ENCODE measurements around the gene GMCL2. TPM values are rescaled to one million over a fixed set of nuclear protein-coding genes. Genes with fewer than 3 reads are reported as not detected.

The GMCL2 gene
- total RNA-seq, 1 experiment from 2014 or later = not detected

GRCh38 chr5:178170455-178170854 lies 16.7 kb downstream of the GMCL2 start:
- H3K27me3 Mint-ChIP-seq (ENCODE audit: low read depth) = no peaks in the 10 kb centered on the region; the same call in 1 of the 2 replicates
- no peaks in the 10 kb centered on the region for H3K36me3 Mint-ChIP-seq
- no peak overlapping the region for H3K4me3 Mint-ChIP-seq
- TF ChIP-seq IRF2 (CRISPR knock-in tag; IDR thresholded peaks at IDR 0.05; ENCODE audit: borderline replicate concordance, low read depth) (no peak), PRRX2 (CRISPR knock-in tag; IDR thresholded peaks at IDR 0.05) (no peak), ATF6 (CRISPR knock-in tag; IDR thresholded peaks at IDR 0.05) (no peak), ZNF138 (CRISPR knock-in tag; conservative IDR thresholded peaks at IDR 0.05) (no peak), ZNF396 (CRISPR knock-in tag; IDR thresholded peaks at IDR 0.05; ENCODE audit: borderline replicate concordance) (no peak), ELF4 (CRISPR knock-in tag; IDR thresholded peaks at IDR 0.05; ENCODE audit: low read depth) (no peak), NR1H2 (CRISPR knock-in tag; IDR thresholded peaks at IDR 0.05) (no peak), NR2C2 (CRISPR knock-in tag; IDR thresholded peaks at IDR 0.05) (no peak), EMX1 (CRISPR knock-in tag; IDR thresholded peaks at IDR 0.05) (no peak)
- no peak overlapping the region for H3K27ac Mint-ChIP-seq
- no peak for ATAC-seq
- ChIA-PET CTCF (interaction anchor here (1.0 kb wide), 1 partner anchor 95 kb away, joined by 4 read pairs; no protein-coding TSS in a partner anchor), POLR2A (no interaction called here)
- no peaks in the 10 kb centered on the region for H3K9me3 Mint-ChIP-seq
- peaks cover 21% of the 10 kb centered on the region for H3K4me1 Mint-ChIP-seq
- DNase-seq (ENCODE audit: low spot score) = no peak

GRCh38 chr5:178165581-178165980 lies 21.6 kb downstream of the GMCL2 start:
- Mint-ChIP-seq H3K27me3 (ENCODE audit: low read depth) (peaks cover 20% of the 10 kb centered on the region), H3K4me3 (no peak overlapping the region), H3K4me1 (peaks cover 25% of the 10 kb centered on the region), H3K36me3 (no peaks in the 10 kb centered on the region), H3K27ac (no peak overlapping the region), H3K9me3 (no peaks in the 10 kb centered on the region)
- TF ChIP-seq CBFB (CRISPR knock-in tag; IDR thresholded peaks at IDR 0.05; ENCODE audit: low read depth) (no peak), STAT6 (CRISPR knock-in tag; conservative IDR thresholded peaks at IDR 0.05; ENCODE audit: low read depth) (no peak)
- CTCF ChIA-PET = interaction anchor here (1.3 to 1.7 kb wide), 2 partner anchors 15 to 90 kb away, joined by 5 to 9 read pairs; no protein-coding TSS in a partner anchor
- DNase-seq (ENCODE audit: low spot score) = no peak
- ATAC-seq = no peak
- POLR2A ChIA-PET = no interaction called here

GRCh38 chr5:178163772-178164735 lies 23.1 kb downstream of the GMCL2 start:
- Mint-ChIP-seq H3K4me1 (peaks cover 10% of the 10 kb centered on the region), H3K36me3 (no peaks in the 10 kb centered on the region), H3K4me3 (peak overlapping the region; percentile 62), H3K27ac (peak overlapping the region; percentile 10), H3K9me3 (no peaks in the 10 kb centered on the region), H3K27me3 (ENCODE audit: low read depth) (peaks cover 20% of the 10 kb centered on the region)
- ChIA-PET POLR2A (no interaction called here), CTCF (interaction anchor here (0.6 to 0.9 kb wide), 4 partner anchors 11 to 427 kb away, joined by 3 to 4 read pairs (median 4); partner anchors contain the start of gene NHP2)
- peak; percentile 97 for DNase-seq (ENCODE audit: low spot score)
- peak; percentile 90 for ATAC-seq
- TF ChIP-seq SOX15 (CRISPR knock-in tag; IDR thresholded peaks at IDR 0.05) (no peak), ZNF232 (CRISPR knock-in tag; IDR thresholded peaks at IDR 0.05) (0 out of 2 replicates have a peak, but pooled peaks have one; percentile 30), ZNF512 (CRISPR knock-in tag; IDR thresholded peaks at IDR 0.05; ENCODE audit: borderline replicate concordance) (0 out of 2 replicates have a peak, but pooled peaks have one; percentile 57), CTCF (IDR thresholded peaks at IDR 0.05) (peak; percentile 94), ATF1 (CRISPR knock-in tag; IDR thresholded peaks at IDR 0.05) (no peak), ZMAT4 (CRISPR knock-in tag; IDR thresholded peaks at IDR 0.05) (no peak), ZNF416 (CRISPR knock-in tag; IDR thresholded peaks at IDR 0.05) (no peak), SMAD3 (CRISPR knock-in tag; IDR thresholded peaks at IDR 0.05; ENCODE audit: borderline replicate concordance) (no peak), ZNF263 (CRISPR knock-in tag; IDR thresholded peaks at IDR 0.05; ENCODE audit: low read depth) (no peak), GTF2I (CRISPR knock-in tag; conservative IDR thresholded peaks at IDR 0.05) (0 out of 2 replicates have a peak, but pooled peaks have one; percentile 9), ZNF423 (CRISPR knock-in tag; IDR thresholded peaks at IDR 0.05) (no peak)

All from WTC11 (cell line).